CD4-positive, CD25-positive, alpha-beta regulatory T cell (primary cell): ENCODE data around the gene TRABD2A. TPM values are rescaled to one million over a fixed set of nuclear protein-coding genes. Genes with fewer than 3 reads are reported as not detected.
"Not testable (repeated sequence)": the region's sequence is repeated elsewhere in the genome, so short reads cannot be mapped to it uniquely, and the experiment has no call there.

ENCODE experiments used
- ATAC-seq, 2 donors: fragments of 150-1000 bp; cut with Tn5 transposase; one replicate each; pipeline ENCODE4 v1.10.0; 2021; ENCODE audit warnings: low read depth in 2 of 2, moderate number of reproducible peaks in 2 of 2, moderate library complexity in 1 of 2
- DNase-seq, 3 donors: peaks; one replicate each; pipeline versions ENCODE4 v3.0.0 to v3.0.0-alpha.2; 2012 to 2022; ENCODE audit warnings: mixed read lengths in 1 of 3
- H3K27ac ChIP-seq: one replicate; pipeline ENCODE4 v1.7.0; 2013; ENCODE audit warnings: mild to moderate bottlenecking, low read length; ENCODE audit not compliant: insufficient read depth, poor library complexity, severe bottlenecking
- H3K27me3 ChIP-seq: one replicate; pipeline ENCODE4 v1.7.0; 2013; ENCODE audit warnings: low read length; ENCODE audit not compliant: control insufficient read depth, insufficient read depth
- H3K36me3 ChIP-seq: one replicate; pipeline ENCODE4 v1.7.0; 2013; ENCODE audit warnings: mild to moderate bottlenecking, low read length, moderate library complexity; ENCODE audit not compliant: control insufficient read depth, insufficient read depth
- H3K4me1 ChIP-seq: 2 replicates; pipeline ENCODE4 v1.7.0; 2013; ENCODE audit warnings: mild to moderate bottlenecking, low read length; ENCODE audit not compliant: insufficient read depth, control insufficient read depth, poor library complexity, severe bottlenecking
- H3K4me3 ChIP-seq: one replicate; pipeline ENCODE4 v1.7.0; 2013; ENCODE audit warnings: low read depth, mild to moderate bottlenecking, low read length, moderate library complexity
- H3K9me3 ChIP-seq, 2 experiments: 1 replicate in 1 of 2; 2 replicates in 1 of 2; pipeline ENCODE4 v1.7.0; 2013; ENCODE audit warnings: low read length in 2 of 2, mild to moderate bottlenecking in 1 of 2, moderate library complexity in 1 of 2; ENCODE audit not compliant: control insufficient read depth in 2 of 2
- H3K27ac Mint-ChIP-seq, 3 donors: one replicate each; pipeline ENCODE4 v1.8.0; 2020 to 2022; ENCODE audit warnings: mild to moderate bottlenecking in 3 of 3, mixed read lengths in 3 of 3, moderate library complexity in 2 of 3
- H3K27me3 Mint-ChIP-seq: one replicate; pipeline ENCODE4 v1.8.0; 2022; ENCODE audit warnings: mild to moderate bottlenecking, mixed read lengths
- H3K36me3 Mint-ChIP-seq: one replicate; pipeline ENCODE4 v1.8.0; 2020; ENCODE audit warnings: mixed read lengths
- H3K4me1 Mint-ChIP-seq, 4 donors: one replicate each; pipeline ENCODE4 v1.8.0; 2020 to 2022; ENCODE audit warnings: mixed read lengths in 4 of 4, mild to moderate bottlenecking in 1 of 4
- H3K4me3 Mint-ChIP-seq, 4 donors: one replicate each; pipeline ENCODE4 v1.8.0; 2020 to 2022; ENCODE audit warnings: mild to moderate bottlenecking in 4 of 4, mixed read lengths in 4 of 4, moderate library complexity in 3 of 4
- H3K9me3 Mint-ChIP-seq, 7 donors: one replicate each; pipeline ENCODE4 v1.8.0; 2020 to 2022; ENCODE audit warnings: mixed read lengths in 7 of 7, mild to moderate bottlenecking in 3 of 7, moderate library complexity in 2 of 7
- polyA plus RNA-seq, 4 donors: library from polyadenylated mRNA; unstranded; fragments of 300-500 nt; fragmentation: Illumina TruSeq; gene quantifications; one replicate each; pipeline ENCODE4 v1.2.3, GENCODE V29; 2021
- total RNA-seq: library from RNA; stranded (reverse); gene quantifications from one replicate; pipeline ENCODE4 v1.2.3, GENCODE V29; 2022

The TRABD2A gene
- total and polyA plus RNA-seq, 5 donors from 2014 or later = 32.9 to 48.8 (median 40.6) TPM

GRCh38 chr2:84919885-84920580 lies 39.1 kb upstream of the TRABD2A start:
- H3K36me3 ChIP-seq = no peaks in the 10 kb centered on the region
- Mint-ChIP-seq H3K4me3 (peak overlapping the region; percentile 29 to 90 (median 70)), H3K36me3 (peaks cover 3% of the 10 kb centered on the region), H3K9me3 (peaks cover 0 to under 1% (median 0%) of the 10 kb centered on the region in 7 donors), H3K4me1 (peaks cover 25 to 53% (median 38%) of the 10 kb centered on the region in 4 donors), H3K27me3 (no peaks in the 10 kb centered on the region), H3K27ac (peak overlapping the region; percentile 90 to 98 (median 92))
- ATAC-seq (peak; percentile 47 to 51), DNase-seq (peak in 1 of 3 donors; percentile 71)
- H3K27me3 ChIP-seq = no peaks in the 10 kb centered on the region
- H3K27ac ChIP-seq = peak overlapping the region; percentile 74
- H3K4me3 ChIP-seq = peak overlapping the region; percentile 63
- H3K9me3 ChIP-seq = no peaks in the 10 kb centered on the region
- peaks cover 38% of the 10 kb centered on the region for H3K4me1 ChIP-seq

- H3K4me3 ChIP-seq = no peak overlapping the region
- ATAC-seq (no peak), DNase-seq (no peak)
- peak overlapping the region; percentile 45 to 92 (median 90) for H3K27ac Mint-ChIP-seq
- peaks cover 23% of the 10 kb centered on the region for H3K4me1 ChIP-seq
- H3K36me3 ChIP-seq = no peaks in the 10 kb centered on the region
- no peaks in the 10 kb centered on the region for H3K27me3 ChIP-seq
- H3K36me3 Mint-ChIP-seq = peaks cover 3% of the 10 kb centered on the region
- H3K9me3 Mint-ChIP-seq = no peaks in the 10 kb centered on the region
- peaks cover 14 to 40% (median 30%) of the 10 kb centered on the region in 4 donors for H3K4me1 Mint-ChIP-seq
- H3K27ac ChIP-seq = peak overlapping the region; percentile 74
- H3K27me3 Mint-ChIP-seq = no peaks in the 10 kb centered on the region
- H3K4me3 Mint-ChIP-seq = peak overlapping the region in 2 of 4 donors; percentile 35 to 58
- no peaks in the 10 kb centered on the region for H3K9me3 ChIP-seq
These were observed 37.5 kb upstream of the TRABD2A start for GRCh38 chr2:84918430-84918829.

GRCh38 chr2:84917821-84918220 lies 36.9 kb upstream of the TRABD2A start:
- not testable (repeated sequence) for ATAC-seq, H3K36me3 Mint-ChIP-seq, H3K9me3 Mint-ChIP-seq, DNase-seq, H3K27ac ChIP-seq, H3K27me3 ChIP-seq, H3K27me3 Mint-ChIP-seq, H3K9me3 ChIP-seq, H3K4me3 ChIP-seq, H3K36me3 ChIP-seq
- peaks cover 17 to 39% (median 27%) of the 10 kb centered on the region in 4 donors for H3K4me1 Mint-ChIP-seq
- H3K4me3 Mint-ChIP-seq = peak overlapping the region in 1 of 4 donors; percentile 32
- peak overlapping the region in 1 of 3 donors; percentile 92 for H3K27ac Mint-ChIP-seq
- H3K4me1 ChIP-seq = peaks cover 23% of the 10 kb centered on the region

- H3K4me1 ChIP-seq = peaks cover 23% of the 10 kb centered on the region
- not testable (repeated sequence) for H3K27ac ChIP-seq, ATAC-seq, H3K4me3 Mint-ChIP-seq, H3K36me3 ChIP-seq, H3K4me3 ChIP-seq, H3K36me3 Mint-ChIP-seq, H3K27me3 ChIP-seq, H3K27me3 Mint-ChIP-seq, H3K9me3 Mint-ChIP-seq, DNase-seq, H3K27ac Mint-ChIP-seq, H3K9me3 ChIP-seq
- peaks cover 19 to 36% (median 25%) of the 10 kb centered on the region in 4 donors for H3K4me1 Mint-ChIP-seq
These were observed 34.8 kb upstream of the TRABD2A start for GRCh38 chr2:84915675-84916074.

- peaks cover 4% of the 10 kb centered on the region for H3K36me3 Mint-ChIP-seq
- DNase-seq = no peak
- no peaks in the 10 kb centered on the region for H3K36me3 ChIP-seq
- H3K27me3 ChIP-seq = no peaks in the 10 kb centered on the region
- H3K27me3 Mint-ChIP-seq = no peaks in the 10 kb centered on the region
- no peak overlapping the region for H3K4me3 ChIP-seq
- no peaks in the 10 kb centered on the region for H3K9me3 ChIP-seq
- peak overlapping the region in 1 of 4 donors; percentile 25 for H3K4me3 Mint-ChIP-seq
- ATAC-seq = no peak
- peak overlapping the region in 1 of 3 donors; percentile 9 for H3K27ac Mint-ChIP-seq
- peaks cover 10% of the 10 kb centered on the region for H3K4me1 ChIP-seq
- H3K27ac ChIP-seq = no peak overlapping the region
- peaks cover 17 to 35% (median 23%) of the 10 kb centered on the region in 4 donors for H3K4me1 Mint-ChIP-seq
- peaks cover 1 to 8% (median 5%) of the 10 kb centered on the region in 7 donors for H3K9me3 Mint-ChIP-seq
These were observed 33.5 kb upstream of the TRABD2A start for GRCh38 chr2:84914334-84914733.

GRCh38 chr2:84912984-84913383 lies 32.1 kb upstream of the TRABD2A start:
- Mint-ChIP-seq H3K27me3 (no peaks in the 10 kb centered on the region), H3K4me3 (no peak overlapping the region), H3K9me3 (peaks cover 1 to 17% (median 5%) of the 10 kb centered on the region in 7 donors), H3K4me1 (peaks cover 21 to 36% (median 26%) of the 10 kb centered on the region in 4 donors), H3K27ac (peak overlapping the region in 1 of 3 donors; percentile 20), H3K36me3 (peaks cover 9% of the 10 kb centered on the region)
- no peaks in the 10 kb centered on the region for H3K9me3 ChIP-seq
- no peak overlapping the region for H3K27ac ChIP-seq
- no peak overlapping the region for H3K4me3 ChIP-seq
- no peak for DNase-seq
- no peak for ATAC-seq
- no peaks in the 10 kb centered on the region for H3K36me3 ChIP-seq
- no peaks in the 10 kb centered on the region for H3K27me3 ChIP-seq
- H3K4me1 ChIP-seq = peaks cover 10% of the 10 kb centered on the region

GRCh38 chr2:84911135-84911678 lies 30.3 kb upstream of the TRABD2A start:
- no peak overlapping the region for H3K4me3 ChIP-seq
- H3K9me3 ChIP-seq = no peaks in the 10 kb centered on the region
- H3K27ac ChIP-seq = no peak overlapping the region
- ATAC-seq (no peak), DNase-seq (no peak)
- H3K27me3 ChIP-seq = no peaks in the 10 kb centered on the region
- H3K36me3 ChIP-seq = peaks cover 2% of the 10 kb centered on the region
- peaks cover 23% of the 10 kb centered on the region for H3K4me1 ChIP-seq
- peaks cover 2 to 17% (median 6%) of the 10 kb centered on the region in 7 donors for H3K9me3 Mint-ChIP-seq
- no peaks in the 10 kb centered on the region for H3K27me3 Mint-ChIP-seq
- no peak overlapping the region for H3K27ac Mint-ChIP-seq
- no peak overlapping the region for H3K4me3 Mint-ChIP-seq
- H3K4me1 Mint-ChIP-seq = peaks cover 21 to 42% (median 32%) of the 10 kb centered on the region in 4 donors
- peaks cover 23% of the 10 kb centered on the region for H3K36me3 Mint-ChIP-seq
